Loucy (cell line): ENCODE data around the gene DNMBP.

Experiments used
- EZH2phosphoT487 ChIP-seq: fragments of 200-600 bp; IDR thresholded peaks from 2 replicates; pipeline ENCODE4 v1.6.1; 2018; ENCODE audit warnings: antibody characterized with exemption, mild to moderate bottlenecking, moderate library complexity, borderline replicate concordance
- TF ChIP-seq, protein P1 (sequence below): fragments of 200-600 bp; sonication (generic); conservative IDR thresholded peaks from 2 replicates; pipeline ENCODE4 v1.5.1; 2014; ENCODE audit warnings: mild to moderate bottlenecking, antibody characterized with exemption, low read length

- TF ChIP-seq, protein P1, sequence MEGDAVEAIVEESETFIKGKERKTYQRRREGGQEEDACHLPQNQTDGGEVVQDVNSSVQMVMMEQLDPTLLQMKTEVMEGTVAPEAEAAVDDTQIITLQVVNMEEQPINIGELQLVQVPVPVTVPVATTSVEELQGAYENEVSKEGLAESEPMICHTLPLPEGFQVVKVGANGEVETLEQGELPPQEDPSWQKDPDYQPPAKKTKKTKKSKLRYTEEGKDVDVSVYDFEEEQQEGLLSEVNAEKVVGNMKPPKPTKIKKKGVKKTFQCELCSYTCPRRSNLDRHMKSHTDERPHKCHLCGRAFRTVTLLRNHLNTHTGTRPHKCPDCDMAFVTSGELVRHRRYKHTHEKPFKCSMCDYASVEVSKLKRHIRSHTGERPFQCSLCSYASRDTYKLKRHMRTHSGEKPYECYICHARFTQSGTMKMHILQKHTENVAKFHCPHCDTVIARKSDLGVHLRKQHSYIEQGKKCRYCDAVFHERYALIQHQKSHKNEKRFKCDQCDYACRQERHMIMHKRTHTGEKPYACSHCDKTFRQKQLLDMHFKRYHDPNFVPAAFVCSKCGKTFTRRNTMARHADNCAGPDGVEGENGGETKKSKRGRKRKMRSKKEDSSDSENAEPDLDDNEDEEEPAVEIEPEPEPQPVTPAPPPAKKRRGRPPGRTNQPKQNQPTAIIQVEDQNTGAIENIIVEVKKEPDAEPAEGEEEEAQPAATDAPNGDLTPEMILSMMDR: no peak
- TF ChIP-seq EZH2phosphoT487: no peak
These were observed 150.9 kb downstream of the DNMBP start for GRCh38 chr10:99858849-99859248.
